AG04450 (cell line): ENCODE measurements around the gene TLNRD1. TPM values are rescaled to one million over a fixed set of nuclear protein-coding genes. Genes with fewer than 3 reads are reported as not detected.
"Not testable (repeated sequence)": the region's sequence is repeated elsewhere in the genome, so short reads cannot be mapped to it uniquely, and the experiment has no call there.

Experiments used
- CTCF ChIA-PET: fragments of 300-600, 350-600 bp; formaldehyde crosslinking; extraction: SDS; loops from one replicate; lab custom pipeline; 2022; ENCODE audit warnings: antibody characterized with exemption, inconsistent platforms; lab: Charles Lee
- POLR2A ChIA-PET: fragments of 350-600 bp; formaldehyde crosslinking; extraction: SDS; loops from one replicate; lab custom pipeline; 2021; ENCODE audit warnings: antibody characterized with exemption, inconsistent platforms; lab: Yijun Ruan, JAX
- DNase-seq: peaks from one replicate; pipeline ENCODE4 v3.0.0-alpha.2; 2011; ENCODE audit warnings: low read depth, low spot score
- H3K27ac ChIP-seq: one replicate; pipeline ENCODE4 v1.5.1; 2012; ENCODE audit warnings: low read depth, low read length, control low read depth
- H3K27me3 ChIP-seq: one replicate; pipeline ENCODE4 v1.6.0; 2012; ENCODE audit warnings: low read length; ENCODE audit not compliant: control insufficient read depth, insufficient read depth
- H3K4me3 ChIP-seq: 2 replicates; pipeline ENCODE4 v1.5.1; 2011; ENCODE audit warnings: mild to moderate bottlenecking, low read depth, low read length, control low read depth
- H3K9me3 ChIP-seq: 2 replicates; pipeline ENCODE4 v1.5.1; 2012; ENCODE audit warnings: low read length; ENCODE audit not compliant: control insufficient read depth, insufficient read depth
- polyA plus RNA-seq: library from polyadenylated mRNA; depleted of rRNA; stranded (reverse); fragments of >200 nt; gene quantifications from 2 replicates; pipeline ENCODE4 v1.2.3, GENCODE V29; 2011
- TF ChIP-seq, protein P1 (sequence below): IDR thresholded peaks from 2 replicates; pipeline ENCODE4 v1.5.1; 2011; ENCODE audit warnings: low read depth, low read length, control low read depth, inconsistent platforms

The TLNRD1 gene
- polyA plus RNA-seq, 1 experiment, result 3.5 TPM

DNA sequence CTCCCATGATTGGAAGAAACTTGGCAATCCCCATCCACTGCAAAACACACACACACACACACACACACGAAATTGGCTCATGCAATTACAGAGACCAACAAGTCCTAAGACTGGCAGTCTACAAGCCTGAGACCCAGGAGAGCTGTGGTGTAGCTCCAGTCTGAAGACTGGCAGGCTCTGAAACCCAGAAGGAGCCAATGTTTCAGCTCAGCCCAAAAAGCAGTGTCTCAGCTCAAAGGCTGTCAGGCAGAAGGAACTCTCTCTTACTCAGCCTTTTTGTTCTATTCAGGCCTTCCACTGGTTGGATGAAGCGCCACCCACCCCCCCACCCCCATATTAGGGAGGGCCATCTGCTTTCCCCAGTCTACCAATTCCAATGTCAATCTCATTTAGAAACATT is 43.2 kb upstream of the TLNRD1 start:
- Histone ChIP-seq H3K27me3 (no peaks in the 10 kb centered on the region), H3K4me3 (no peak overlapping the region), H3K27ac (no peak overlapping the region), H3K9me3 (peaks cover 8% of the 10 kb centered on the region)
- CTCF ChIA-PET, result no interaction called here
- no peak for DNase-seq
- TF ChIP-seq, protein P1, sequence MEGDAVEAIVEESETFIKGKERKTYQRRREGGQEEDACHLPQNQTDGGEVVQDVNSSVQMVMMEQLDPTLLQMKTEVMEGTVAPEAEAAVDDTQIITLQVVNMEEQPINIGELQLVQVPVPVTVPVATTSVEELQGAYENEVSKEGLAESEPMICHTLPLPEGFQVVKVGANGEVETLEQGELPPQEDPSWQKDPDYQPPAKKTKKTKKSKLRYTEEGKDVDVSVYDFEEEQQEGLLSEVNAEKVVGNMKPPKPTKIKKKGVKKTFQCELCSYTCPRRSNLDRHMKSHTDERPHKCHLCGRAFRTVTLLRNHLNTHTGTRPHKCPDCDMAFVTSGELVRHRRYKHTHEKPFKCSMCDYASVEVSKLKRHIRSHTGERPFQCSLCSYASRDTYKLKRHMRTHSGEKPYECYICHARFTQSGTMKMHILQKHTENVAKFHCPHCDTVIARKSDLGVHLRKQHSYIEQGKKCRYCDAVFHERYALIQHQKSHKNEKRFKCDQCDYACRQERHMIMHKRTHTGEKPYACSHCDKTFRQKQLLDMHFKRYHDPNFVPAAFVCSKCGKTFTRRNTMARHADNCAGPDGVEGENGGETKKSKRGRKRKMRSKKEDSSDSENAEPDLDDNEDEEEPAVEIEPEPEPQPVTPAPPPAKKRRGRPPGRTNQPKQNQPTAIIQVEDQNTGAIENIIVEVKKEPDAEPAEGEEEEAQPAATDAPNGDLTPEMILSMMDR, result no peak
- POLR2A ChIA-PET, result interaction anchor here (0.5 to 2.1 kb wide), 2 partner anchors 12 to 947 kb away, joined by 3 to 4 read pairs; no protein-coding TSS in a partner anchor

DNA sequence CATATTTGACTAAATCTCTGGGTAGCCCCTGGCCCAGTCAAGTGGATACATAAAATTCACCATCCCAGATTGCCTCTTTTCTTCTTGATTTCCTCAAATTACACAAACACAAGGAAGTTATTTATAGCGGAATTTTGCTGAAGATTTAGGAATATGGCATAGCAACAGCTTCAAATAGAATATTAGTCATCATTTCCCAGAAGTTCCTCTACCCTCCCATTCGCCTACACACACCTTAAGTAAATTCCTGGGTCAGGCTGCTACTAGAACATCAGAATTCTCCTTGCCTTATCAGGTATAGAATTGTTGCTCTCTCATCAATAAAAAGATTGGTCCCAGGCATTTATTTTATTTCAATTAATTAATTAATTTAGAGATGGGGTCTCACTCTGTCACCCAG is 42.7 kb upstream of the TLNRD1 start:
- CTCF ChIA-PET, result no interaction called here
- H3K27ac ChIP-seq, result no peak overlapping the region
- no peak overlapping the region for H3K4me3 ChIP-seq
- TF ChIP-seq, protein P1, result no peak
- POLR2A ChIA-PET, result interaction anchor here (2.1 kb wide), 1 partner anchor 12 kb away, joined by 4 read pairs; no protein-coding TSS in a partner anchor
- H3K27me3 ChIP-seq, result no peaks in the 10 kb centered on the region
- DNase-seq, result no peak
- peaks cover 8% of the 10 kb centered on the region for H3K9me3 ChIP-seq

DNA sequence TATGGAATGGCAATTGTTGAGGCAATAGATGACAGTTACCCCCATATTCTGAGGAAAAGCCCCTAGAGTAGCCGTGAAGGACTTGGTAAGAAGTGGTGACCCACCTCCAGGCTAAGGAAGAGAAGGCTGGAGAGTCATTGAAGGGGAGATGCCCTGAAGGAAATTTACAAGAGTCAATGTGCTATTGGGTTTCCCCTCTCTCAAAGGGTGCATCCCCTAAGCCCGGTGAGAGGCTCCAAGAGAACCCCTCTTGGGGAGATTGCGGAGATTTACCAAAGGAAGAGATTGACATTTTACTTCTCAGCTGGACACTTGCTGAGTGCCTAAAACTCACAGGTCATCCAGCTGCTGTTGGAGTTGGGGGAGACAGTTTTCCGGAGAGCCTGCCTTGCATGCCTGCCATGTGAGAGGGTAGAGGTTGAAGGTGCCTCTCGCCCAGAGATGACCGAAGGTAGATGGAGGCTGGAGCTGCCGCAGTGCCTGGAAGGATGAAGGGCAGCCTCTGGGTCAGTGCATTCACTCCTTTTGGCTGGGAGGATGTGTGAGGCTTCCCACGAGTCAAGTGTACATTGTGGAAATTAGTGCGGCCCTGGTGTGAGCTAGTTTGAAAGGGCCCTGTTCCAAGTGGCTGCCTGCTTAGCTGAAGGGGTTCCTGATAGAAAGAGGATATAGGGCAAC is 41.8 kb upstream of the TLNRD1 start:
- peaks cover 8% of the 10 kb centered on the region for H3K9me3 ChIP-seq
- ChIA-PET POLR2A (interaction anchor here (1.1 kb wide), 1 partner anchor 26 kb away, joined by 3 read pairs; no protein-coding TSS in a partner anchor), CTCF (interaction anchor here (0.7 to 1.8 kb wide), 3 partner anchors 11 to 503 kb away, joined by 3 to 13 read pairs (median 6); no protein-coding TSS in a partner anchor)
- H3K27ac ChIP-seq, result no peak overlapping the region
- TF ChIP-seq, protein P1, result no peak
- DNase-seq, result no peak
- H3K27me3 ChIP-seq, result no peaks in the 10 kb centered on the region
- H3K4me3 ChIP-seq, result no peak overlapping the region

DNA sequence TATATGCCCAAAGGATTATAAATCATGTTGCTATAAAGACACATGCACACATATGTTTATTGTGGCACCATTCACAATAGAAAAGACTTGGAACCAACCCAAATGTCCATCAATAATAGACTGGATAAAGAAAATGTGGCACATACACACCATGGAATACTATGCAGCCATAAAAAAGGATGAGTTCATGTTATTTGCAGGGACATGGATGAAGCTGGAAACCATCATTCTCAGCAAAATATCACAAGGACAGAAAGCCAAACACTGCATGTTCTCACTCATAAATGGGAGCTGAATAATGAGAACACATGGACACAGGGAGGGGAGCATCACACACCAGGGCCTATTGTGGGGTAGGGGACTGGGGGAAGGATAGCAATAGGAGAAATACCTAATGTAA is 35.3 kb upstream of the TLNRD1 start:
- DNase-seq, CTCF ChIA-PET, POLR2A ChIA-PET, H3K4me3 ChIP-seq, H3K9me3 ChIP-seq, H3K27ac ChIP-seq, H3K27me3 ChIP-seq: not testable (repeated sequence)

DNA sequence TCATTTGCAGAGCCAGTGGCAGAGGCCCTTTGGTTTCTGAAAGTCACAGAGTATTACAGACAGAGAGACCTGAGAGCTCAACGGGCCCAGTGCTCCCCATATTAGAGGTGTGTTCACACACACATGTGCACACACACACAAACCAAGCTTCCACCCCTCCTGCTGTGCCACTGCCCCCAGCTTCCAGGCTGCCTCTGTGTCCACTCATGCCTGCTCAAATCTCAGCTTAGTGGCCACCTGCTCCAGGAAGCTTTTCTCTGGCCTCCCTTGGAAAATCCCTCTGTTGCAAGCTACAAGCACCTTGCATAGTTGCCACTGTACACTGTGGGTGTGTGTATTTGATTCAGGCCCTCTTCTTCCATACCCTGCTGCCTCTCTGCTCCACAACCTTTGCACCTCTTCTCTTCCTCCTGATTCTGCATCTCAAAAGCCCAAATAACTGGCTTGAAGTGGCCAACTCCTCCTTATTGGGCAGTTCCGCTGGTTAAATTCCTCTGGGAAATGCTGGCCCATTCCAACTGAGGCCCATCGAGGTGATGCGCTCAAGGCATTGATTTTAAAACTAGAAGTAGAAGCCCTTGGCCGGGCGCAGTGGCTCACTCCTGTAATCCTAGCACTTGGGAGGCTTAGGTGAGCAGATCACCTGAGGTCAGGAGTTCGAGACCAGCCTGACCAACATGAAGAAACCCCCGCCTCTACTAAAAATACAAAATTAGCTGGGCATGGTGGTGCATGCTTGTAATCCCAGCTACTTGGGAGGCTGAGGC is 34.1 kb upstream of the TLNRD1 start:
- H3K9me3 ChIP-seq, result no peaks in the 10 kb centered on the region
- TF ChIP-seq, protein P1, result no peak
- H3K27me3 ChIP-seq, result no peaks in the 10 kb centered on the region
- ChIA-PET CTCF (interaction anchor here (0.7 to 5.6 kb wide), 7 partner anchors 11 to 510 kb away, joined by 3 to 51 read pairs (median 10); partner anchors contain the start of gene CEMIP), POLR2A (interaction anchor here (0.6 to 1.2 kb wide), 2 partner anchors 188 to 1442 kb away, joined by 3 to 8 read pairs; partner anchors contain the start of gene CEMIP)
- no peak for DNase-seq
- H3K27ac ChIP-seq, result no peak overlapping the region
- H3K4me3 ChIP-seq, result no peak overlapping the region
